GM12892 (cell line): ENCODE results near the gene ZIC1.

Source experiments
- DNase-seq: peaks from one replicate; pipeline ENCODE4 v3.0.0; 2011; ENCODE audit not compliant: insufficient read length
- FAIRE-seq: peaks from 2 replicates; lab custom pipeline; 2011; peaks lifted over from hg19 to GRCh38; lab: Jason Lieb, UNC
- POLR2A ChIP-seq: IDR thresholded peaks from 2 replicates; pipeline ENCODE4 v1.6.1; 2011; ENCODE audit warnings: low read depth, low read length, control low read depth
- POLR2AphosphoS5 ChIP-seq: IDR thresholded peaks from 2 replicates; pipeline ENCODE4 v1.6.1; 2011; ENCODE audit warnings: low read depth, low read length, control low read depth
- TAF1 ChIP-seq: IDR thresholded peaks from 2 replicates; pipeline ENCODE4 v1.6.1; 2011; ENCODE audit warnings: low read depth, mild to moderate bottlenecking, control low read depth, low read length, borderline replicate concordance

ZIC1 gene

DNA sequence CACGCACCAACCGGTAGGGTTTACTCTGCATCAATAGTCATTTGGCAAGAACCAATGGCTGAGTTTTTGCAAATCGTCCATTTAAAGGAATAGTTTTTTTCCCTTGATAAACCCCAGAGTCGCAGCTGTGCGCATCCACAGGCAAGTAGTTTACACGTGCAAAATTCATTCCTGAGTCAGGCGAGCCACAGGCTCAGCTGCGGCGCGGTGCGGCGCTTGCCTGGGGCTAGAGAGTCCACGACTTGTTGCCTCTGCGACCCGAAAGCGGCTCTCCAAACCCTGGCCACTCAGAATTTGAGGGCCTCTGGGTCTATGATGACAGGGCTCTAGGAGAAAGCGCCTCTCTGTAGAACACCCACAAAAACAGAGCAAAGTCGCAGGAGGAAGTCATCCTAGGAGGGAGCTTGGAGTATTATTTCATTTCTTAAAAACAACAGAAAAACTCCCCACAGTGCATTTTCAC, 39.5 kb upstream of the ZIC1 start:
- FAIRE-seq = no peak
- DNase-seq = no peak
- TF ChIP-seq POLR2AphosphoS5 (no peak), POLR2A (no peak), TAF1 (no peak)

DNA sequence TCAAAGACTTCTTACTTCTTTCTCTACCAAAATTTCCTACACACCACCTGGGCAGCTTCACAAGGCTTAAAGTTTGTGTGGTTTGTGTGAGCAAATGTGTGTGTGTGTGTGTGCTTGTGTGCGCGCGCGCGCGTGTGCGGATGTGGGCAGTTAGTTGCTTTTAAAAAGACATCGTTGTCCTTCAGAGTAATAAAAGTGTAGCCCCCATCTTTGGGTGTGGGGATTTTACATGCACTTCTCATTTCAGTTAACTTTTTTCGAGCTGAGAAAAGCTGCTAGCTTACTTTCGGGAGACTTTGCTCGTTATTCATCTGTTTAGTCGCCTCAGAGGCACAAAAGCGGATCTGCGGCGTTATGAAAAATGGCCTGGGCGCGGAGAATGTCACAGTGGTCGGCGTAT, 38.8 kb upstream of the ZIC1 start:
- DNase-seq (no peak), FAIRE-seq (no peak)
- no peak for TF ChIP-seq TAF1
- no peak for TF ChIP-seq POLR2AphosphoS5
- no peak for TF ChIP-seq POLR2A

DNA sequence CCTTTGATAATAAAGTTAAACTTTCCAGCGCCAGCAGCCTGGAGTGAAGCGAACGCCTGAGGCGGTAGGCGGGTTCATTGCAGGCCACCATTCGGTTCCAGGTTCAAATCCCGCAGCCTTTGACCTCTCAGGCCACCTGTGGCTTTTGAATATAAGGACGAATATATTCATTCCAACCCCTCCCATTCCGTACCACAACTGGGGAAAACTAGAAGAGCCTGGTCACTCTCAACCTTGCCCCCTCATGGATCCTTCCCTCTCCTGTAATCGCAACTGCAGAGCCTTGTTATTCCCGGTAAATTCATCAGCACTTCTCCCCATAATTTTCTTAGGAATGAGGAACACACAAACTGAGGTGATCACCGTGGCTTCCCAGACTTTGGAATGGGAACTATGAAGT, 38.0 kb upstream of the ZIC1 start:
- FAIRE-seq (no peak), DNase-seq (no peak)
- no peak for TF ChIP-seq POLR2AphosphoS5

DNA sequence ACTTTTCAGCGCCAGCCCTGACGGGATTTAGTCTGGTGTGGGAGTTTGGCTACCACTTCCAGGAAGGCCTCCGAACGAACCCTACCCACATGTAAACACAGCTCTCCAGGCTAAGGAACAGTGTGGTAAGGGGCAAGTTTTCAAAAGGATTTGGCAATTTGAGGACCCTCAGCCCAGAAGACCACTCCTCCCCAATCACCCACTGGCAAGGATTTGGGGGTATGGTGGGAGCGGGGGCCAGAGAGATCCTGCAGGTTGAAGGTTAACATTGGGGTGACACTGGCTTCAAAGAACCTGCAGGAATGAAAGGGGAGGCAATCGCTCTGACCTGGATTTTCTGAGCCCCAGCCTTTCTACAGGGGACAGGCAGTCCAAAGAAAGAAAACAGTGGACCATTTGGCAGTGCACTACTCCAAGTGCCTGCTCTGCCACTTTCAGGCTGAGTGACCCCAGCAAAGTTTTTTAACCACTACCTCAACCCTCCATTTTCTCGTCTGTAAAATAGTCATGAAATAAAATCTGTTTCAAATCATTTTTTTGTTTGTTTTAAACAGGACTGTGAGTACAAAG, 37.3 kb upstream of the ZIC1 start:
- no peak for TF ChIP-seq POLR2A
- TF ChIP-seq POLR2AphosphoS5 = no peak
- TF ChIP-seq TAF1 = no peak

DNA sequence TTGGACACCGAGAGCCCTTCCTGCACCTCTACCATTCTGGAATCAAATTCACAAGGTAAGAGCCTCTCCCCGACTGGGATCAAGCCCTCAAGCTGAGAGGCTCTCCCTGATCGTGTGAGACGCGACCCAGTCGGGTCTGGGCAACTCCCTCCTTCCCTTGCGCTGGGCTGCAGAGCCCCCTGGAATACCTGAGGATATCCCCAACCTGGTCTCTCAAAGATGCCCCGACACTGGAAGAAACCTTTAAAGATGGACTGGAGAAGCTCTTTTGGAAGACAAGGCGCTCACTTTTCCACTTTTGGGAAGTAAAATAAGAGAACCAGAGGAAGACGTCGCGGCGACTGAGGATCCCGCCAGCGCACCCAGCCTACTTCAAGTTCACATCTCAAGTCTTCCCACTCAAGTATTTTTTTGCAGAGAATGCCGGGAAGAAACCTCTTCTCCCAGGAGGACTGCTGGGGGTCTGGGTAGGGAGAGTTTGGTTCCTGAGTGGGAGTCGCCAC, 36.6 kb upstream of the ZIC1 start:
- FAIRE-seq (no peak), DNase-seq (no peak)
- no peak for TF ChIP-seq TAF1
- no peak for TF ChIP-seq POLR2AphosphoS5
- no peak for TF ChIP-seq POLR2A

More for the DNA sequence above, 37.3 kb upstream of the ZIC1 start:
- no peak for FAIRE-seq
- DNase-seq = no peak

- FAIRE-seq = no peak
- no peak for TF ChIP-seq TAF1
- TF ChIP-seq POLR2A = no peak
- no peak for TF ChIP-seq POLR2AphosphoS5
- DNase-seq = no peak
These were observed 35.9 kb upstream of the ZIC1 start for GRCh38 chr3:147373301-147373700.

GRCh38 chr3:147377412-147378367, 31.5 kb upstream of the ZIC1 start:
- DNase-seq (no peak), FAIRE-seq (no peak)
- TF ChIP-seq TAF1 (no peak), POLR2A (no peak), POLR2AphosphoS5 (no peak)

DNA sequence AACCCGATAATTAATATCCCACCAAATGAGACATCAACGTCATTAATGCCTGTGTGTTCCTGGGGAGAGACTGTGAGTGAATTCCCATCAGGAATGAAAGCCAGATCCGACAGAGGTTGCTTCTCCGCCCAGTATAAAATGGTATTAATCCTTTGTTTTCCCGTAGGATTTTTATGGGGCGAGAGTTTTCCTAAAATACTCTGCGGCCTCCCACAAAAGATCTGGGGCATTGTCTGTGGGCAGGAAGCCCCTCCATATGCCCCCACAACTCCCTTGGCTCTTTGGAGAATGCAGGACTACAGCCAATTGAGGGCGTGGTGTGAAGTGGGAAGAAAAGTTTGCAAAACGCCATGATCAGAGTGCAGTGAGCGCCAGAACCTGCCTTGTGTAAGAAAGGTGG, 29.5 kb upstream of the ZIC1 start:
- no peak for FAIRE-seq

GRCh38 chr3:147380387-147380951, 28.7 kb upstream of the ZIC1 start:
- DNase-seq = no peak
- no peak for FAIRE-seq
- no peak for TF ChIP-seq POLR2A
- TF ChIP-seq POLR2AphosphoS5 = no peak
- no peak for TF ChIP-seq TAF1

More for the DNA sequence above, 29.5 kb upstream of the ZIC1 start:
- no peak for DNase-seq
- TF ChIP-seq POLR2A = no peak
- no peak for TF ChIP-seq TAF1
- TF ChIP-seq POLR2AphosphoS5 = no peak

GRCh38 chr3:147380977-147381376, 28.2 kb upstream of the ZIC1 start:
- no peak for DNase-seq
- no peak for TF ChIP-seq POLR2A
- no peak for TF ChIP-seq POLR2AphosphoS5
- TF ChIP-seq TAF1 = no peak
- FAIRE-seq = no peak

DNA sequence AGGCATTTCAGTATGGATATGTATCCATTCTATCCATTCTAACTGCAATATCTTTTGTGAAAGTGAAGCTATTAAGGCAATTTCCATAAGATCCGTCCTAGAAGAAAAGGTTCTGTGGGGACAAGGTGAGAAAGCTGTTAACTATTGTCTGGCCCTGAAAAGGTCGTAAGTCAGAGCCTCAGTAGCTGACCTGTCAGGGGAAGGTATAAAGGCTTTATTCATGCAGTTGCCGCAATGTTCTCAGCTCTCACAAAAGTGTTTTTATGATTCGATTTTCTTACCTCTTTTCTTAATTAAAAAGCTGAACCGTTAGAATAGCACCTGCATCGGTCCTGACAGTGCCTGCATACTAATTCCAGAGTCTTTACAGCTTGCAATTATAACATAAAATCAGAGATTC, 27.6 kb upstream of the ZIC1 start:
- FAIRE-seq (no peak), DNase-seq (no peak)
- TF ChIP-seq POLR2AphosphoS5 = no peak
- no peak for TF ChIP-seq POLR2A
- no peak for TF ChIP-seq TAF1
